Measurements from ENCODE around the gene LAMTOR2. TPM values are rescaled to one million over a fixed set of nuclear protein-coding genes. Genes with fewer than 3 reads are reported as not detected.
A peak's percentile ranks its signal among the peaks of the same experiment; 100 is the strongest.

The LAMTOR2 gene
- total and polyA plus RNA-seq, 10 of the 15 experiments (the other 5 are each of a cell fraction or from before 2014, with no cell fraction given), result 71.9 to 264 (median 97.0) TPM

GRCh38 chr1:156012051-156012817, 42.3 kb upstream of the LAMTOR2 start (continued):
- TF ChIP-seq, protein P1, sequence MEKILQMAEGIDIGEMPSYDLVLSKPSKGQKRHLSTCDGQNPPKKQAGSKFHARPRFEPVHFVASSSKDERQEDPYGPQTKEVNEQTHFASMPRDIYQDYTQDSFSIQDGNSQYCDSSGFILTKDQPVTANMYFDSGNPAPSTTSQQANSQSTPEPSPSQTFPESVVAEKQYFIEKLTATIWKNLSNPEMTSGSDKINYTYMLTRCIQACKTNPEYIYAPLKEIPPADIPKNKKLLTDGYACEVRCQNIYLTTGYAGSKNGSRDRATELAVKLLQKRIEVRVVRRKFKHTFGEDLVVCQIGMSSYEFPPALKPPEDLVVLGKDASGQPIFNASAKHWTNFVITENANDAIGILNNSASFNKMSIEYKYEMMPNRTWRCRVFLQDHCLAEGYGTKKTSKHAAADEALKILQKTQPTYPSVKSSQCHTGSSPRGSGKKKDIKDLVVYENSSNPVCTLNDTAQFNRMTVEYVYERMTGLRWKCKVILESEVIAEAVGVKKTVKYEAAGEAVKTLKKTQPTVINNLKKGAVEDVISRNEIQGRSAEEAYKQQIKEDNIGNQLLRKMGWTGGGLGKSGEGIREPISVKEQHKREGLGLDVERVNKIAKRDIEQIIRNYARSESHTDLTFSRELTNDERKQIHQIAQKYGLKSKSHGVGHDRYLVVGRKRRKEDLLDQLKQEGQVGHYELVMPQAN (conservative IDR thresholded peaks at IDR 0.05), result no peak
- no peak for TF ChIP-seq SUZ12 (IDR thresholded peaks at IDR 0.05; ENCODE audit: unreplicated experiment)
- no peak for TF ChIP-seq CTCF (IDR thresholded peaks at IDR 0.05 in 2 of 3, conservative IDR thresholded peaks at IDR 0.05 in 1 of 3; ENCODE audit: control insufficient read depth in 2 of 3, extremely low read depth in 1 of 3, insufficient read depth in 1 of 3, low read depth in 3 of 3, low read length in 3 of 3)
- 0 out of 2 replicates have a peak, but pooled peaks have one; percentile 15 for TF ChIP-seq NFIC (IDR thresholded peaks at IDR 0.05; ENCODE audit: low read depth, low read length)
- TF ChIP-seq BACH1 (IDR thresholded peaks at IDR 0.05; ENCODE audit: borderline replicate concordance), result no peak
- TF ChIP-seq CEBPB (IDR thresholded peaks at IDR 0.05; ENCODE audit: borderline replicate concordance in 1 of 2, low read depth in 2 of 2, low read length in 2 of 2), result no peak
- TF ChIP-seq ETV6 (conservative IDR thresholded peaks at IDR 0.05 in 1 of 2, IDR thresholded peaks at IDR 0.05 in 1 of 2; ENCODE audit: borderline replicate concordance in 1 of 2, low read depth in 1 of 2), result peak in 1 of 2 experiments; percentile 88; a peak in 1 of 4 replicates
- no peak for TF ChIP-seq RAD51 (IDR thresholded peaks at IDR 0.05)
- TF ChIP-seq TARDBP (IDR thresholded peaks at IDR 0.05; ENCODE audit: borderline replicate concordance), result no peak
- no peak for TF ChIP-seq SREBF2 (IDR thresholded peaks at IDR 0.05; ENCODE audit: low read length)
- TF ChIP-seq BCLAF1 (IDR thresholded peaks at IDR 0.05), result no peak
- no peak for TF ChIP-seq MAX (IDR thresholded peaks at IDR 0.05; ENCODE audit: low read depth, low read length)
- no peak for TF ChIP-seq SMARCA5 (IDR thresholded peaks at IDR 0.05)
- TF ChIP-seq MYC (IDR thresholded peaks at IDR 0.05; ENCODE audit: insufficient read depth, insufficient read length, insufficient replicate concordance, low read length, severe bottlenecking), result no peak
- no peak for TF ChIP-seq RB1 (IDR thresholded peaks at IDR 0.05; ENCODE audit: borderline replicate concordance)
- no peak for TF ChIP-seq SRF (IDR thresholded peaks at IDR 0.05; ENCODE audit: low read depth in 2 of 2, low read length in 2 of 2)
- TF ChIP-seq GABPA (IDR thresholded peaks at IDR 0.05; ENCODE audit: low read depth), result no peak
- TF ChIP-seq SREBF1 (IDR thresholded peaks at IDR 0.05; ENCODE audit: low read length), result no peak
- no peak for TF ChIP-seq NFYB (IDR thresholded peaks at IDR 0.05; ENCODE audit: insufficient read depth, low read depth, low read length)
- no peak for TF ChIP-seq ZBED1 (IDR thresholded peaks at IDR 0.05; ENCODE audit: borderline replicate concordance)
- TF ChIP-seq FOXK2 (IDR thresholded peaks at IDR 0.05), result no peak
- TF ChIP-seq, protein P2, sequence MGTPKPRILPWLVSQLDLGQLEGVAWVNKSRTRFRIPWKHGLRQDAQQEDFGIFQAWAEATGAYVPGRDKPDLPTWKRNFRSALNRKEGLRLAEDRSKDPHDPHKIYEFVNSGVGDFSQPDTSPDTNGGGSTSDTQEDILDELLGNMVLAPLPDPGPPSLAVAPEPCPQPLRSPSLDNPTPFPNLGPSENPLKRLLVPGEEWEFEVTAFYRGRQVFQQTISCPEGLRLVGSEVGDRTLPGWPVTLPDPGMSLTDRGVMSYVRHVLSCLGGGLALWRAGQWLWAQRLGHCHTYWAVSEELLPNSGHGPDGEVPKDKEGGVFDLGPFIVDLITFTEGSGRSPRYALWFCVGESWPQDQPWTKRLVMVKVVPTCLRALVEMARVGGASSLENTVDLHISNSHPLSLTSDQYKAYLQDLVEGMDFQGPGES (IDR thresholded peaks at IDR 0.05), result no peak

All from GM12878 (cell line).